ENCODE data around the gene TRPT1.

DNA sequence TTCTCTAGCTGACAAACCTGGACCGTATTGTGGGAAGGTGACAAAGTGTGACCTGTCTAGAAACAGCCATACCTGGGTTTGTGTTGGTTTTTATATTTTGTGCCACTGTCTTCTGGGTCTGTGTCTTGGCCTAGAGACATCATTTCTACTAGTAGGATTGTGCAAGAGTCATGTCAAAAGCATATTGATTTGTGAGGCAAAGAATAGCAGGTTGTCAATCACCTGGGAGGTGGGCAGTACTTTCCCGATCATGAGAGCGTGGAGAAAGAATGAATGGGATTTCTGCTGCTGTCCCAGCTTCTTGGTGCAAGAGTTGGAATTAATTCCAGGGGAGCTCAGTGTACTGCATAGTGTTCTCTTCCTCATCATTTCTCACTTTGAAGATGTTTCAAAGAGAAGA lies 24.4 kb downstream of the TRPT1 start:
- TF ChIP-seq EZH2 (IDR thresholded peaks at IDR 0.05; ENCODE audit: borderline replicate concordance, low read length) = no peak
- TF ChIP-seq, protein P1, sequence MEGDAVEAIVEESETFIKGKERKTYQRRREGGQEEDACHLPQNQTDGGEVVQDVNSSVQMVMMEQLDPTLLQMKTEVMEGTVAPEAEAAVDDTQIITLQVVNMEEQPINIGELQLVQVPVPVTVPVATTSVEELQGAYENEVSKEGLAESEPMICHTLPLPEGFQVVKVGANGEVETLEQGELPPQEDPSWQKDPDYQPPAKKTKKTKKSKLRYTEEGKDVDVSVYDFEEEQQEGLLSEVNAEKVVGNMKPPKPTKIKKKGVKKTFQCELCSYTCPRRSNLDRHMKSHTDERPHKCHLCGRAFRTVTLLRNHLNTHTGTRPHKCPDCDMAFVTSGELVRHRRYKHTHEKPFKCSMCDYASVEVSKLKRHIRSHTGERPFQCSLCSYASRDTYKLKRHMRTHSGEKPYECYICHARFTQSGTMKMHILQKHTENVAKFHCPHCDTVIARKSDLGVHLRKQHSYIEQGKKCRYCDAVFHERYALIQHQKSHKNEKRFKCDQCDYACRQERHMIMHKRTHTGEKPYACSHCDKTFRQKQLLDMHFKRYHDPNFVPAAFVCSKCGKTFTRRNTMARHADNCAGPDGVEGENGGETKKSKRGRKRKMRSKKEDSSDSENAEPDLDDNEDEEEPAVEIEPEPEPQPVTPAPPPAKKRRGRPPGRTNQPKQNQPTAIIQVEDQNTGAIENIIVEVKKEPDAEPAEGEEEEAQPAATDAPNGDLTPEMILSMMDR (IDR thresholded peaks at IDR 0.05; ENCODE audit: low read length) = no peak
